Neutrophil (primary cell): Measurements from ENCODE around the gene MARK2.

Source experiments
- H3K27ac ChIP-seq: fragments of 200-600 bp; sonication (generic); 2 replicates; pipeline ENCODE4 v1.5.1; 2016; ENCODE audit warnings: mild to moderate bottlenecking, moderate library complexity
- H3K27me3 ChIP-seq: fragments of 200-600 bp; sonication (generic); 2 replicates; pipeline ENCODE4 v1.6.0; 2016; ENCODE audit warnings: mild to moderate bottlenecking
- H3K36me3 ChIP-seq: fragments of 200-600 bp; sonication (generic); 2 replicates; pipeline ENCODE4 v1.5.1; 2017
- H3K4me1 ChIP-seq, 2 experiments: fragments of 200-600 bp in 1 of 2; sonication (generic) in 1 of 2; 1 replicate in 1 of 2; 2 replicates in 1 of 2; pipeline versions ENCODE4 v1.5.1 to v1.6.1; 2013 to 2016; ENCODE audit warnings: low read depth in 1 of 2, low read length in 1 of 2, mild to moderate bottlenecking in 1 of 2, moderate library complexity in 1 of 2; ENCODE audit not compliant: control insufficient read depth in 1 of 2, insufficient read depth in 1 of 2
- H3K4me3 ChIP-seq, 2 experiments: fragments of 200-600 bp in 1 of 2; sonication (generic) in 1 of 2; 1 replicate in 1 of 2; 2 replicates in 1 of 2; pipeline ENCODE4 v1.5.1; 2013 to 2016; ENCODE audit warnings: low read depth in 1 of 2, low read length in 1 of 2, mild to moderate bottlenecking in 1 of 2, moderate library complexity in 1 of 2
- H3K9me3 ChIP-seq: fragments of 200-600 bp; sonication (generic); 2 replicates; pipeline ENCODE4 v1.5.1; 2016
- CTCF ChIP-seq: fragments of 200-600 bp; sonication (generic); IDR thresholded peaks from 2 replicates; pipeline ENCODE4 v1.5.1; 2016; ENCODE audit warnings: antibody characterized with exemption

MARK2 gene

GRCh38 chr11:63838678-63839507 lies at the start of gene MARK2:
Gene MARK2, plus strand, starts transcription at chr11:63839110. Its CDS starts 397 bp downstream, at chr11:63839507.
- H3K27ac ChIP-seq, result peak within 1 kb of the TSS; percentile 99
- H3K36me3 ChIP-seq, result peaks cover 19% of the 10 kb centered on the region
- no peaks in the 10 kb centered on the region for H3K9me3 ChIP-seq
- no peaks in the 10 kb centered on the region for H3K27me3 ChIP-seq
- TF ChIP-seq CTCF, result peak; percentile 62
- H3K4me3 ChIP-seq, result peak within 1 kb of the TSS; percentile 96 to 99
- peaks cover 52 to 54% of the 10 kb centered on the region in 2 experiments for H3K4me1 ChIP-seq

- H3K27me3 ChIP-seq, result peaks cover 4% of the 10 kb centered on the region
- H3K9me3 ChIP-seq, result peaks cover 6% of the 10 kb centered on the region
- H3K4me3 ChIP-seq, result no peak overlapping the region
- no peak overlapping the region for H3K27ac ChIP-seq
- peaks cover 10 to 18% of the 10 kb centered on the region in 2 experiments for H3K4me1 ChIP-seq
- TF ChIP-seq CTCF, result no peak
- no peaks in the 10 kb centered on the region for H3K36me3 ChIP-seq
Observed at GRCh38 chr11:63791495-63792167, 47.3 kb upstream of the MARK2 start.

GRCh38 chr11:63793161-63793560 lies 45.7 kb upstream of the MARK2 start:
- peaks cover 8% of the 10 kb centered on the region for H3K27me3 ChIP-seq
- peaks cover 10 to 18% of the 10 kb centered on the region in 2 experiments for H3K4me1 ChIP-seq
- no peaks in the 10 kb centered on the region for H3K36me3 ChIP-seq
- H3K9me3 ChIP-seq, result peaks cover 6% of the 10 kb centered on the region
- H3K27ac ChIP-seq, result no peak overlapping the region
- TF ChIP-seq CTCF, result no peak
- no peak overlapping the region for H3K4me3 ChIP-seq

GRCh38 chr11:63795066-63795465 lies 43.8 kb upstream of the MARK2 start:
- peaks cover 6% of the 10 kb centered on the region for H3K9me3 ChIP-seq
- TF ChIP-seq CTCF, result no peak

GRCh38 chr11:63800921-63801320 lies 38.0 kb upstream of the MARK2 start:
- TF ChIP-seq CTCF, result no peak
- H3K9me3 ChIP-seq, result no peaks in the 10 kb centered on the region
- no peak overlapping the region for H3K27ac ChIP-seq
- no peaks in the 10 kb centered on the region for H3K4me1 ChIP-seq
- no peaks in the 10 kb centered on the region for H3K36me3 ChIP-seq
- H3K4me3 ChIP-seq, result no peak overlapping the region
- peaks cover 20% of the 10 kb centered on the region for H3K27me3 ChIP-seq

More at GRCh38 chr11:63795066-63795465, 43.8 kb upstream of the MARK2 start:
- Histone ChIP-seq H3K27ac (no peak overlapping the region), H3K36me3 (no peaks in the 10 kb centered on the region), H3K4me1 (peaks cover 9 to 15% of the 10 kb centered on the region in 2 experiments), H3K4me3 (no peak overlapping the region), H3K27me3 (peaks cover 13% of the 10 kb centered on the region)
